Breast epithelium (tissue), 4 donors: ENCODE data around the gene ANKRD55. TPM values are rescaled to one million over a fixed set of nuclear protein-coding genes. Genes with fewer than 3 reads are reported as not detected.
"Not testable (repeated sequence)": the region's sequence is repeated elsewhere in the genome, so short reads cannot be mapped to it uniquely, and the experiment has no call there.

Source experiments
- DNase-seq, 2 donors: peaks; one replicate each; pipeline ENCODE4 v3.0.0-alpha.2; 2019; ENCODE audit warnings: low spot score in 2 of 2
- H3K27ac ChIP-seq, 2 donors: fragments of 200-600 bp; sonication (generic) in 1 of 2; one replicate each; pipeline ENCODE4 v1.5.1; 2016 to 2019; ENCODE audit warnings: mild to moderate bottlenecking in 1 of 2
- H3K27me3 ChIP-seq, 2 donors: fragments of 200-600 bp; sonication (generic) in 1 of 2; one replicate each; pipeline versions ENCODE4 v1.5.1 to v1.6.0; 2017 to 2019; ENCODE audit warnings: control low read depth in 1 of 2, mild to moderate bottlenecking in 1 of 2
- H3K36me3 ChIP-seq: fragments of 200-600 bp; one replicate; pipeline ENCODE4 v1.5.1; 2019
- H3K4me1 ChIP-seq, 2 donors: fragments of 200-600 bp; sonication (generic); one replicate each; pipeline ENCODE4 v1.5.1; 2016 to 2019; ENCODE audit warnings: control low read depth in 1 of 2
- H3K4me3 ChIP-seq, 3 donors: fragments of 200-600 bp; sonication (generic); 1 replicate in 2 of 3; 2 replicates in 1 of 3; pipeline ENCODE4 v1.5.1; 2016 to 2019; ENCODE audit warnings: mild to moderate bottlenecking in 3 of 3, moderate library complexity in 2 of 3
- H3K9me3 ChIP-seq, 2 donors: fragments of 200-600 bp; sonication (generic) in 1 of 2; one replicate each; pipeline ENCODE4 v1.5.1; 2016 to 2019; ENCODE audit warnings: control low read depth in 1 of 2
- CTCF ChIP-seq, 3 donors: fragments of 450-650 bp; IDR thresholded peaks; one replicate each; pipeline ENCODE4 v1.5.1; 2016 to 2017; ENCODE audit warnings: antibody characterized with exemption in 3 of 3, mild to moderate bottlenecking in 3 of 3, moderate library complexity in 3 of 3
- POLR2A ChIP-seq: fragments of 450-650 bp; IDR thresholded peaks from one replicate; pipeline ENCODE4 v1.6.1; 2016; ENCODE audit warnings: antibody characterized with exemption, mild to moderate bottlenecking, moderate library complexity
- POLR2AphosphoS5 ChIP-seq, 3 donors: sonication (generic); formaldehyde crosslinking; IDR thresholded peaks; one replicate each; pipeline ENCODE4 v1.6.1; 2017; ENCODE audit warnings: antibody characterized with exemption in 3 of 3
- intact Hi-C: fragments of 100-400 bp; cut with DNase I; formaldehyde crosslinking; loops from one replicate; pipeline ENCODE4 v1.15.1; 2023; ENCODE audit warnings: low total_unique reads
- total RNA-seq, 3 donors: library from RNA; depleted of rRNA; stranded (reverse); fragments of >200 nt; gene quantifications; one replicate each; pipeline ENCODE4 v1.1.0, GENCODE V29; 2016

ANKRD55 gene
- total RNA-seq, 3 donors from 2014 or later: 0.32 to 0.33 TPM; not detected in 1

DNA sequence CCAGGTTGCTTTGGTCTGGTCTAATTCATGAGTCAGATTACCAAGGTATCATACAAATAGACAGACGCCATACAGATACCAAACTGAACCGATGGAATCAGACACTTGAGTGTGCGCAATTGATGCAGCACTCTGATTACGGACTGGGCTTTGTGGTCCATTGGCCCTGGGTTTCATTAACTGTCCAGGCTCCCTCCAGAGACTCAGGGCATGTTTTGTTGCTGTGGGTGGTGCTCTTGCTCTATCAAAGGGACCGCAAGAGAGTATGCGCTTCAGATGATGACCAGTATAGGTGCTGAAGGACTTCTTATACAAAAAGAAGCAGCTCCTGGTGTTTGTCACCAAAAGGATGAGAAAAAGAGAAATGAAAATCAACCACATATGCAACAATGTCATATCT is 36.9 kb upstream of the ANKRD55 start:
- H3K4me1 ChIP-seq: no peaks in the 10 kb centered on the region
- no peak overlapping the region for H3K27ac ChIP-seq
- H3K4me3 ChIP-seq: no peak overlapping the region
- H3K36me3 ChIP-seq: no peaks in the 10 kb centered on the region
- DNase-seq: no peak
- TF ChIP-seq POLR2AphosphoS5 (IDR thresholded peaks at IDR 0.05) (no peak), POLR2A (no peak), CTCF (IDR thresholded peaks at IDR 0.05) (no peak)
- H3K27me3 ChIP-seq: no peaks in the 10 kb centered on the region
- intact Hi-C loops: no loop called here
- H3K9me3 ChIP-seq: no peaks in the 10 kb centered on the region

DNA sequence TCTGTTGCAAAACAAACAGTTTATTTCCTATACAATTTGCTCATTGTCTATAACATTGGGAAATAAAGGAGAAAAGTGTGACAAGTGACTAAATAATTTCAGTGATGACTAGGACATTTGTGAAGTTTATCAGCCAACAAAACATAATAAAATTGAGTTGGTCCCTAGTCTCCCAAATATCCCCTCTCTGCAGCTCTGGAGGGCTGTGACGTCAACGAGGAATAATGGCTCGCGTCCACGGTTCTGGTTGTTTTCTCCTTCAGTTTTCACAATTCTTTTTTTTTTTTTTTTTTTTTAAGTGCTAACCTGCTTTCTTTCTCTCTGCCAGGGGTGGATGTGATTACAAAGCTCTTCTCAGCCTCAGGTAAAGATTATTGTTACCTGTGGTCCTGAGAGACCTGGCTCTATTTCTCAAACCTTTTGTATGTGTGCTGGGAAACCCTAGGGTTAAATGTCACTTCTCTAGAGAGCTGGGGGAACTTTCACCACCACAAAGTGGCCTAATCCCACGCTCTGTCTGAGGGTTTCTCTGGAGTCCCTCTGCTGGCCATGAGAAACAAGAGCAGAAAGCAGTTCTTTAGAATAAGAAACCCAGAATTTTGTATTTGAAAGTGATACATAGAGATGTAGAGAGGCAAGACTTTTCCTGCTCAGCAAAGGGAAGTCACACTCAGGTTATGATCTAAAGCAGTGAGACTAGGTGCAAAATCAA is 36.2 kb upstream of the ANKRD55 start:
- TF ChIP-seq CTCF (IDR thresholded peaks at IDR 0.05) (peak; percentile 32 to 56 (median 41)), POLR2AphosphoS5 (IDR thresholded peaks at IDR 0.05) (no peak), POLR2A (no peak)
- Histone ChIP-seq H3K4me1 (no peaks in the 10 kb centered on the region), H3K36me3 (no peaks in the 10 kb centered on the region), H3K27me3 (no peaks in the 10 kb centered on the region), H3K9me3 (no peaks in the 10 kb centered on the region), H3K4me3 (no peak overlapping the region), H3K27ac (no peak overlapping the region)
- intact Hi-C loops: loop anchor here (10.0 kb wide), 1 partner anchor 575 kb away; no protein-coding TSS in a partner anchor
- no peak for DNase-seq

DNA sequence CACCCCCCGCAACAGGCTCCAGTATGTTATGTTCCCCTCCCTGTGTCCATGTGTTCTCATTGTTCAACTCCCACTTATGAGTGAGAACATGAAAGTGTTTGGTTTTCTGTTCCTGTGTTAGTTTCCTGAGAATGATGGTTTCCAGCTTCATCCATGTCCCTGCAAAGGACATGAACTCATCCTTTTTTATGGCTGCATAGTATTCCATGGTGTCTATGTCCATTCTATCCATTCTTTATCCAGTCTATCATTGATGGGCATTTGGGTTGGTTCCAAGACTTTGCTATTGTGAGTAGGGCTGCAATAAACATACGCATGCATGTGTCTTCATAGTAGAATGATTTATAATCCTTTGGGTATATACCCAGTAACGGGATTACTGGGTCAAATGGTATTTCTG is 35.6 kb upstream of the ANKRD55 start:
- intact Hi-C loops: loop anchor here (10.0 kb wide), 1 partner anchor 576 kb away; no protein-coding TSS in a partner anchor

GRCh38 chr5:56267856-56268255 is 34.7 kb upstream of the ANKRD55 start:
- no peaks in the 10 kb centered on the region for H3K4me1 ChIP-seq
- H3K36me3 ChIP-seq: no peaks in the 10 kb centered on the region
- no peaks in the 10 kb centered on the region for H3K27me3 ChIP-seq
- intact Hi-C loops: loop anchor here (10.0 kb wide), 1 partner anchor 577 kb away; no protein-coding TSS in a partner anchor
- H3K4me3 ChIP-seq: no peak overlapping the region
- DNase-seq: no peak
- H3K9me3 ChIP-seq: no peaks in the 10 kb centered on the region
- TF ChIP-seq POLR2AphosphoS5 (IDR thresholded peaks at IDR 0.05): no peak
- no peak for TF ChIP-seq POLR2A
- no peak for TF ChIP-seq CTCF (IDR thresholded peaks at IDR 0.05)
- H3K27ac ChIP-seq: no peak overlapping the region

More for the DNA sequence above, 35.6 kb upstream of the ANKRD55 start:
- H3K4me3 ChIP-seq, H3K4me1 ChIP-seq, H3K9me3 ChIP-seq, H3K27ac ChIP-seq, H3K36me3 ChIP-seq, H3K27me3 ChIP-seq, DNase-seq: not testable (repeated sequence)

- Histone ChIP-seq H3K4me1 (no peaks in the 10 kb centered on the region), H3K4me3 (no peak overlapping the region), H3K27me3 (no peaks in the 10 kb centered on the region), H3K36me3 (no peaks in the 10 kb centered on the region), H3K27ac (no peak overlapping the region), H3K9me3 (no peaks in the 10 kb centered on the region)
- TF ChIP-seq POLR2A (no peak), CTCF (IDR thresholded peaks at IDR 0.05) (peak; percentile 50 to 69 (median 56))
- intact Hi-C loops: loop anchor here (10.0 kb wide), 1 partner anchor 580 kb away; no protein-coding TSS in a partner anchor
- no peak for DNase-seq
Observed at GRCh38 chr5:56264417-56265025, 31.4 kb upstream of the ANKRD55 start.
